Measurements from ENCODE around the gene RPAIN. TPM values are rescaled to one million over a fixed set of nuclear protein-coding genes. Genes with fewer than 3 reads are reported as not detected.

Gene RPAIN
- total and polyA plus RNA-seq, 2 donors (not counting 3 experiments of a cell fraction or from before 2014, with no cell fraction given): 39.3 to 55.9 TPM

- dilution Hi-C loops (cut with MboI; ENCODE audit: extremely low pct_ligation_motif_present, low sequenced_read_pairs) (no loop called here), intact Hi-C loops (cut with micrococcal nuclease) (no loop called here)
- no peak for TF ChIP-seq MAX (IDR thresholded peaks at IDR 0.05; ENCODE audit: insufficient read depth, insufficient read length)
- no peaks in the 10 kb centered on the region for H3K27me3 ChIP-seq (ENCODE audit: control insufficient read depth in 2 of 2, insufficient read depth in 2 of 2, low read length in 2 of 2)
- no peaks in the 10 kb centered on the region for H4K20me1 ChIP-seq (replicated peaks; ENCODE audit: control insufficient read depth, extremely low read depth, insufficient read depth, low read length)
- H3K36me3 ChIP-seq (ENCODE audit: control insufficient read depth in 2 of 2, extremely low read depth in 1 of 2, insufficient read depth in 2 of 2, low read length in 2 of 2): peaks cover 27 to 39% of the 10 kb centered on the region in 2 experiments
- H3K27ac ChIP-seq (ENCODE audit: insufficient read depth, low read depth, low read length): no peak overlapping the region
- no TSS peak for BruUV-seq (replicated peaks)
- no peak overlapping the region for H3K4me3 ChIP-seq (replicated peaks in 1 of 3; ENCODE audit: insufficient read depth in 1 of 3, low read depth in 1 of 3, low read length in 3 of 3)
- CTCF ChIA-PET: interaction anchor here (6.0 kb wide), 1 partner anchor 14 kb away, joined by 43 read pairs; the partner anchor contains the start of gene C1QBP
- POLR2A ChIA-PET: no interaction called here
- no peak overlapping the region for H3K4me2 ChIP-seq (ENCODE audit: insufficient read depth, low read length)
- no peak for FAIRE-seq
- H3K9ac ChIP-seq (replicated peaks; ENCODE audit: extremely low read depth, insufficient read depth, low read length): no peak overlapping the region
- H3K9me3 ChIP-seq (replicated peaks; ENCODE audit: control insufficient read depth, insufficient read depth, low read length): no peaks in the 10 kb centered on the region
- H3K79me2 ChIP-seq (ENCODE audit: control insufficient read depth, insufficient read depth, low read length): peaks cover 11% of the 10 kb centered on the region
- peaks cover 6% of the 10 kb centered on the region for H3K4me1 ChIP-seq (ENCODE audit: control insufficient read depth, extremely low read depth, insufficient read depth, low read length)
- H3K9me1 ChIP-seq (replicated peaks; ENCODE audit: control insufficient read depth, extremely low read depth, insufficient read depth, low read length): no peaks in the 10 kb centered on the region
- H2AFZ ChIP-seq (ENCODE audit: low read depth, low read length): no peak overlapping the region
- DNase-seq (ENCODE audit: low read depth, low spot score): no peak
These were observed 5.8 kb downstream of the RPAIN start for GRCh38 chr17:5425826-5426225.

GRCh38 chr17:5429191-5429887, 9.4 kb downstream of the RPAIN start:
- ChIA-PET CTCF (interaction anchor here (6.0 kb wide), 1 partner anchor 10 kb away, joined by 43 read pairs; the partner anchor contains the start of gene C1QBP), POLR2A (no interaction called here)
- intact Hi-C loops (cut with micrococcal nuclease) (no loop called here), dilution Hi-C loops (cut with MboI; ENCODE audit: extremely low pct_ligation_motif_present, low sequenced_read_pairs) (no loop called here)
- TF ChIP-seq JUN (IDR thresholded peaks at IDR 0.05; ENCODE audit: borderline replicate concordance, insufficient read depth, insufficient read length, low read depth) (no peak), MAX (IDR thresholded peaks at IDR 0.05; ENCODE audit: insufficient read depth, insufficient read length) (no peak), EZH2 (IDR thresholded peaks at IDR 0.05; ENCODE audit: borderline replicate concordance, low read depth, low read length, severe bottlenecking) (no peak), POLR2A (IDR thresholded peaks at IDR 0.05; ENCODE audit: low read depth, low read length) (no peak), POLR2AphosphoS5 (IDR thresholded peaks at IDR 0.05; ENCODE audit: insufficient read depth, low read depth, low read length) (no peak), GATA2 (IDR thresholded peaks at IDR 0.05; ENCODE audit: insufficient read depth, insufficient read length, low read depth, low read length) (no peak), MYC (IDR thresholded peaks at IDR 0.05; ENCODE audit: low read depth, low read length) (no peak), FOS (IDR thresholded peaks at IDR 0.05; ENCODE audit: borderline replicate concordance, insufficient read depth, low read length) (no peak)
- Histone ChIP-seq H3K9me3 (replicated peaks; ENCODE audit: control insufficient read depth, insufficient read depth, low read length) (no peaks in the 10 kb centered on the region), H2AFZ (ENCODE audit: low read depth, low read length) (no peak overlapping the region), H3K9ac (replicated peaks; ENCODE audit: extremely low read depth, insufficient read depth, low read length) (no peak overlapping the region), H3K27me3 (ENCODE audit: control insufficient read depth in 2 of 2, insufficient read depth in 2 of 2, low read length in 2 of 2) (no peaks in the 10 kb centered on the region), H3K27ac (ENCODE audit: insufficient read depth, low read depth, low read length) (no peak overlapping the region), H3K4me3 (replicated peaks in 1 of 3; ENCODE audit: insufficient read depth in 1 of 3, low read depth in 1 of 3, low read length in 3 of 3) (no peak overlapping the region), H3K79me2 (ENCODE audit: control insufficient read depth, insufficient read depth, low read length) (no peaks in the 10 kb centered on the region), H3K4me2 (ENCODE audit: insufficient read depth, low read length) (no peak overlapping the region), H4K20me1 (replicated peaks; ENCODE audit: control insufficient read depth, extremely low read depth, insufficient read depth, low read length) (no peaks in the 10 kb centered on the region), H3K36me3 (ENCODE audit: control insufficient read depth in 2 of 2, extremely low read depth in 1 of 2, insufficient read depth in 2 of 2, low read length in 2 of 2) (peaks cover 24 to 54% of the 10 kb centered on the region in 2 experiments), H3K4me1 (ENCODE audit: control insufficient read depth, extremely low read depth, insufficient read depth, low read length) (no peaks in the 10 kb centered on the region), H3K9me1 (replicated peaks; ENCODE audit: control insufficient read depth, extremely low read depth, insufficient read depth, low read length) (no peaks in the 10 kb centered on the region)
- FAIRE-seq (no peak), DNase-seq (ENCODE audit: low read depth, low spot score) (no peak)
- BruUV-seq (replicated peaks): no TSS peak
